Measurements from ENCODE around the gene RIMOC1.

DNA sequence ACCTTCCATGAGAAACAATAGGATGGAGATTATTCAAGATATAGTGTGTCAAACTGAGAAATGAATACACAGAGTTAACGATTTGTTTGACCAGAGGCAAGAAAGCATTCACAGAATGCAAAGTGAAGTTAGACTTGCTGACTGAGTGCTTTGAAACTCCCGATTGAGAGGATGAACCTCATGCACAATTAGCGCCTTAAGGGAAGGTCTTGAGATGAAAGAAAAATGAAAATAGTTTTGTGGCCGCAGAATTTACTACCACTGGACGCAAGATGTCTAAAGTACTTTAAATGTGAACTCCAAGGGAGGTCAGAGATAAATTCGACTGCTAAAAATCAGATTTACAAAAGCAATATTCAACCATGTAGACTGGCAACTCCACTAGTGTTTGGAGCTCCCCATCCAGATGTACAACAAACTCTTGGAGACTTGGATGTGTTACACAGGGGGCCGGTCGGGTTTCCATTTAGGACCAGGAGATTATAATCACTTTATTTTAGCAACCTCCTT lies 707 bp upstream of the RIMOC1 start:
- TF ChIP-seq POLR2AphosphoS5 (IDR thresholded peaks at IDR 0.05; ENCODE audit: borderline replicate concordance, low read depth, low read length) (no peak), EZH2 (IDR thresholded peaks at IDR 0.05) (no peak), FOXP2 (optimal IDR thresholded peaks at IDR 0.05; ENCODE audit: control extremely low read depth, extremely low read length, insufficient read depth) (no peak)
